HL-60 (cell line): ENCODE measurements around the gene COPB2.

Experiments used
- CTCF ChIP-seq: IDR thresholded peaks from one replicate; pipeline ENCODE4 v1.5.1; 2011; ENCODE audit warnings: low read length, control low read depth, inconsistent platforms; ENCODE audit not compliant: insufficient read depth
- POLR2AphosphoS5 ChIP-seq: IDR thresholded peaks from 2 replicates; pipeline ENCODE4 v1.6.1; 2012; ENCODE audit warnings: low read depth
- REST ChIP-seq: IDR thresholded peaks from 2 replicates; pipeline ENCODE4 v1.6.1; 2012; ENCODE audit warnings: low read depth; ENCODE audit not compliant: insufficient replicate concordance

- no peak for TF ChIP-seq CTCF
- TF ChIP-seq POLR2AphosphoS5: no peak
- no peak for TF ChIP-seq REST
Observed at GRCh38 chr3:139378587-139379241, 10.7 kb downstream of the COPB2 start.
